HL-60 (cell line): Measurements from ENCODE around the gene FTO.

Experiments used
- CTCF ChIP-seq: IDR thresholded peaks from one replicate; pipeline ENCODE4 v1.5.1; 2011; ENCODE audit warnings: low read length, control low read depth, inconsistent platforms; ENCODE audit not compliant: insufficient read depth
- POLR2AphosphoS5 ChIP-seq: IDR thresholded peaks from 2 replicates; pipeline ENCODE4 v1.6.1; 2012; ENCODE audit warnings: low read depth

- TF ChIP-seq CTCF (no peak), POLR2AphosphoS5 (no peak)
Measured at GRCh38 chr16:54175169-54175551, 471.2 kb downstream of the FTO start.
